ENCODE data around the gene SH3D19. TPM values are rescaled to one million over a fixed set of nuclear protein-coding genes. Genes with fewer than 3 reads are reported as not detected.

The SH3D19 gene
- total RNA-seq, 1 donor from 2014 or later = 66.5 TPM

DNA sequence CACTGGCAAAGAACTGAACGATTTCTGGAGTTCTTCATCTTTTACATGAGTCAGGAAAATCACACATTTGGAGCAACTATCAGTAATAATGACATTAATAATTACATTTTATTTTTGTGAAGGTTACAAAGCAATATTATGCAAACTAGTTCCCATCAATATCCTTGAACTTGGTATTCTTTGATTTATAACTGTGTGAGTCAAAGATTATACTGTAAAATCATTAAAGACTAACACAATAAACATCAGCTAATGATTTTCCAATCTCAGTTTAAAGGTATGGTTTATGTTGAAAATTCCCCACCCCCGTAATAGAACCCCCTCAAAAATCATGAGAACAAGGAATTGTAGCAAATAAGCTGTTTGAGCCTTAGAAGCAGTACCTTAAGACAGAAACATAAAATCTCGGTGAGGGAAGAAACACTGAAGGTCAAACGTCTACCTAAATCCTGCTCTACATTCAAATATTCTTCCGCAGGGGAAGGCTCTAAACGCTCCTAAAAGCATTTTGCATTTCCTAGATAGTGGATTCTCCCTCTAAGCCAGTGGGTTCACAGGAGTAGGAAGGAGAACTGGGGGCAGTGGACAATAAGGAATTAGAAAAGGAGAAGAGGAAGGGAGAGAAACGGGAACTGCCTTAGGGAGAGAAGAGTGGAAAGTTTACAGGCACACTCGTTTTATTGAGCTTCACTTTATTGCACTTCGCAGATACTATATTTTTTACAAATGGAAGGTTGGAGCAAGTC lies 22.3 kb upstream of the SH3D19 start:
- DNase-seq (ENCODE audit: low read depth) = no peak
- Histone ChIP-seq H3K9ac (ENCODE audit: low read length) (no peak overlapping the region), H3K79me2 (ENCODE audit: insufficient read depth, low read length) (no peaks in the 10 kb centered on the region), H3K4me3 (ENCODE audit: insufficient read depth, low read depth, low read length) (no peak overlapping the region), H4K20me1 (ENCODE audit: insufficient read depth, low read length) (no peaks in the 10 kb centered on the region), H2AFZ (ENCODE audit: low read depth, low read length) (no peak overlapping the region), H3K4me2 (ENCODE audit: low read length) (no peak overlapping the region), H3K9me3 (ENCODE audit: insufficient read depth, low read depth, low read length) (no peaks in the 10 kb centered on the region), H3K4me1 (ENCODE audit: insufficient read depth, low read length) (no peaks in the 10 kb centered on the region), H3K27ac (ENCODE audit: low read depth, low read length) (no peak overlapping the region), H3K27me3 (ENCODE audit: insufficient read depth, low read length) (no peaks in the 10 kb centered on the region), H3K36me3 (ENCODE audit: insufficient read depth, low read length) (no peaks in the 10 kb centered on the region)
- FAIRE-seq = no peak
- Mint-ChIP-seq H3K27ac (ENCODE audit: unreplicated experiment) (no peak overlapping the region), H3K4me3 (ENCODE audit: unreplicated experiment) (no peak overlapping the region), H3K36me3 (ENCODE audit: low read depth, unreplicated experiment) (peaks cover 2% of the 10 kb centered on the region), H3K9me3 (ENCODE audit: unreplicated experiment) (peaks cover 8% of the 10 kb centered on the region), H3K4me1 (ENCODE audit: low read depth, unreplicated experiment) (peaks cover 5% of the 10 kb centered on the region), H3K27me3 (ENCODE audit: low read depth, unreplicated experiment) (peaks cover 7% of the 10 kb centered on the region)
- TF ChIP-seq CTCF (IDR thresholded peaks at IDR 0.05; ENCODE audit: insufficient read depth, low read depth, low read length) (no peak), EZH2 (IDR thresholded peaks at IDR 0.05; ENCODE audit: insufficient read depth, low read length) (no peak)

DNA sequence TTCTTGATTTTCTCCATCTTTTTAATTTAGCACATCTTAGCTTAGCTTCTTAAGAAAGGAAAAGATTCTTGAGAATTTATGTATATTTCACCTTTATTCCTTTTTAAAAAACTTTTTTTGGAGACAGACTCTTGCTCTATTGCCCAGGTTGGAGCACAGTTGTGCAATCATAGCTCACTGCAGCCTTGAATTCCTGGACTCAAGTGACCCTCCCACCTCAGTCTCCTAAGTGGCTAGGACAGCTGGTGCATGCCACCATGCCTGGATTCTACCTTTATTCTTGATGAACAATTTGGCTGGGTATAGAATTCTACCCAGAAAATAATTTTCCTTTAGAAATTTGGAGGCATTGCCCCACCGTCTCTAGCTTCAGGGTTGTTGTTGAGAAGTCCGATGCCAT lies 19.5 kb upstream of the SH3D19 start:
- Histone ChIP-seq H4K20me1 (ENCODE audit: insufficient read depth, low read length) (no peaks in the 10 kb centered on the region), H3K27ac (ENCODE audit: low read depth, low read length) (no peak overlapping the region), H3K4me2 (ENCODE audit: low read length) (no peak overlapping the region), H3K4me1 (ENCODE audit: insufficient read depth, low read length) (no peaks in the 10 kb centered on the region), H3K9ac (ENCODE audit: low read length) (no peak overlapping the region), H3K36me3 (ENCODE audit: insufficient read depth, low read length) (no peaks in the 10 kb centered on the region), H2AFZ (ENCODE audit: low read depth, low read length) (no peak overlapping the region), H3K9me3 (ENCODE audit: insufficient read depth, low read depth, low read length) (no peaks in the 10 kb centered on the region), H3K4me3 (ENCODE audit: insufficient read depth, low read depth, low read length) (no peak overlapping the region), H3K79me2 (ENCODE audit: insufficient read depth, low read length) (no peaks in the 10 kb centered on the region), H3K27me3 (ENCODE audit: insufficient read depth, low read length) (no peaks in the 10 kb centered on the region)
- FAIRE-seq = no peak
- TF ChIP-seq EZH2 (IDR thresholded peaks at IDR 0.05; ENCODE audit: insufficient read depth, low read length) (no peak), CTCF (IDR thresholded peaks at IDR 0.05; ENCODE audit: insufficient read depth, low read depth, low read length) (no peak)
- no peak overlapping the region for H3K4me3 Mint-ChIP-seq (ENCODE audit: unreplicated experiment)
- peaks cover 7% of the 10 kb centered on the region for H3K27me3 Mint-ChIP-seq (ENCODE audit: low read depth, unreplicated experiment)
- H3K27ac Mint-ChIP-seq (ENCODE audit: unreplicated experiment) = no peak overlapping the region
- DNase-seq (ENCODE audit: low read depth) = no peak
- H3K9me3 Mint-ChIP-seq (ENCODE audit: unreplicated experiment) = peaks cover 8% of the 10 kb centered on the region
- H3K36me3 Mint-ChIP-seq (ENCODE audit: low read depth, unreplicated experiment) = peaks cover 2% of the 10 kb centered on the region
- H3K4me1 Mint-ChIP-seq (ENCODE audit: low read depth, unreplicated experiment) = peaks cover 11% of the 10 kb centered on the region

GRCh38 chr4:151340751-151341385 lies 15.5 kb upstream of the SH3D19 start:
- no peaks in the 10 kb centered on the region for H3K4me1 ChIP-seq (ENCODE audit: insufficient read depth, low read length)
- peaks cover 8% of the 10 kb centered on the region for H3K9me3 Mint-ChIP-seq (ENCODE audit: unreplicated experiment)
- peak overlapping the region; percentile 87 for H3K27ac Mint-ChIP-seq (ENCODE audit: unreplicated experiment)
- TF ChIP-seq EZH2 (IDR thresholded peaks at IDR 0.05; ENCODE audit: insufficient read depth, low read length) = no peak
- TF ChIP-seq CTCF (IDR thresholded peaks at IDR 0.05; ENCODE audit: insufficient read depth, low read depth, low read length) = no peak
- no peaks in the 10 kb centered on the region for H4K20me1 ChIP-seq (ENCODE audit: insufficient read depth, low read length)
- no peak overlapping the region for H2AFZ ChIP-seq (ENCODE audit: low read depth, low read length)
- FAIRE-seq (no peak), DNase-seq (ENCODE audit: low read depth) (peak; percentile 48)
- no peak overlapping the region for H3K4me3 Mint-ChIP-seq (ENCODE audit: unreplicated experiment)
- peaks cover 2% of the 10 kb centered on the region for H3K36me3 Mint-ChIP-seq (ENCODE audit: low read depth, unreplicated experiment)
- H3K9ac ChIP-seq (ENCODE audit: low read length) = no peak overlapping the region
- H3K79me2 ChIP-seq (ENCODE audit: insufficient read depth, low read length) = no peaks in the 10 kb centered on the region
- no peak overlapping the region for H3K4me3 ChIP-seq (ENCODE audit: insufficient read depth, low read depth, low read length)
- no peak overlapping the region for H3K27ac ChIP-seq (ENCODE audit: low read depth, low read length)
- H3K36me3 ChIP-seq (ENCODE audit: insufficient read depth, low read length) = no peaks in the 10 kb centered on the region
- H3K27me3 ChIP-seq (ENCODE audit: insufficient read depth, low read length) = no peaks in the 10 kb centered on the region
- no peak overlapping the region for H3K4me2 ChIP-seq (ENCODE audit: low read length)
- no peaks in the 10 kb centered on the region for H3K9me3 ChIP-seq (ENCODE audit: insufficient read depth, low read depth, low read length)
- peaks cover 3% of the 10 kb centered on the region for H3K27me3 Mint-ChIP-seq (ENCODE audit: low read depth, unreplicated experiment)
- H3K4me1 Mint-ChIP-seq (ENCODE audit: low read depth, unreplicated experiment) = peaks cover 6% of the 10 kb centered on the region
